Omental fat pad (tissue), 4 donors: ENCODE results near the gene CDH6. TPM values are rescaled to one million over a fixed set of nuclear protein-coding genes. Genes with fewer than 3 reads are reported as not detected.

Experiments
- ATAC-seq: fragments of 150-250 bp; one replicate; pipeline ENCODE4 v1.9.1; 2016; ENCODE audit warnings: mild to moderate bottlenecking, moderate library complexity; ENCODE audit not compliant: low FRiP score
- DNase-seq: peaks from one replicate; pipeline ENCODE4 v3.0.0-alpha.2; 2019; ENCODE audit warnings: low spot score
- CTCF ChIP-seq, 3 donors: fragments of 450-650 bp; IDR thresholded peaks; one replicate each; pipeline ENCODE4 v1.5.1; 2016 to 2017; ENCODE audit warnings: antibody characterized with exemption in 3 of 3, mild to moderate bottlenecking in 3 of 3, moderate library complexity in 2 of 3
- total RNA-seq, 4 donors: library from RNA; depleted of rRNA; stranded (reverse); fragments of >200 nt; gene quantifications; one replicate each; pipeline ENCODE4 v1.1.0, GENCODE V29; 2016

Gene CDH6
- total RNA-seq, 4 donors from 2014 or later: 7.0 to 34.7 (median 18.0) TPM

- no peak for TF ChIP-seq CTCF (IDR thresholded peaks at IDR 0.05)
- ATAC-seq: no peak
- DNase-seq: no peak
Measured at GRCh38 chr5:31273631-31274378, 80.3 kb downstream of the CDH6 start.

GRCh38 chr5:31280210-31280609, 86.7 kb downstream of the CDH6 start:
- TF ChIP-seq CTCF (IDR thresholded peaks at IDR 0.05): no peak
- no peak for ATAC-seq
- DNase-seq: no peak

DNA sequence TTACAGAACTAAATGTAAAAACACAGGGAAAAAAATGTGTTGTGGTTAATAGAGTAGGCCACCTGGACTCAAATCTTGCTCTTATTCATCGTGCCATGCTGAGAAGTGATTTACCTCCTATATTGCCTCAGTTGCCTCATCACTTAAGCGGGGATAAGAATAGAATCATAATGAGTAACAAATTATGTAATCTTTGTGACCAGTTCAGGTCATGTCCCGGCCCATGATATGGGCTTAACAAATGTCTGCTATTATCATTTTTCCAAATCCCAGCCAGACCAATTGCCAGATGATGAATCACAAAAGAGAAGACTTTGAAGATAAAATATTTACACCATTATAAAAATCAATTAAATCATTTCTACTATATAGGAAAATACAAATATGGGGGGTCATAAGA, 89.8 kb downstream of the CDH6 start:
- ATAC-seq (no peak), DNase-seq (no peak)
- TF ChIP-seq CTCF (IDR thresholded peaks at IDR 0.05): no peak

DNA sequence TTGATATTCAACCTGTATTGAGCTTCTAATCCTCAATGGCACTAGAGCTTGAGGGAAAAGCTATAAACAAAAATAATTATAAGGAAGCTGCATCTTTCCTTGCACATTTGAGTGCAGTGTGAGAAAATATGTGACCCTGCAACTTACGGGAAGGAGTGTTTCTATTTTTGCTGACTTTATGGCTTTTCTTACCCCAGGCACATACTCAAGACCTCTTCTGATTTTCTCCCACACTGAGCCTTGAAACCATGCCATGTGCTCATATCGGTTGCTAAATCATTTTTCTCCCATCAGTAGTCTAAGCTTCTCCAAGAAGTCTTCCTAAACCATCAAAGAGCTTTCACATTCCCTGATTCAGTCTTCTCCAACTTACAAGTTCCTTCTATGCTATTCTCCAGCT, 91.5 kb downstream of the CDH6 start:
- TF ChIP-seq CTCF (IDR thresholded peaks at IDR 0.05): no peak
- ATAC-seq: no peak
- no peak for DNase-seq

- DNase-seq (no peak), ATAC-seq (no peak)
- TF ChIP-seq CTCF (IDR thresholded peaks at IDR 0.05): no peak
Measured at GRCh38 chr5:31287985-31288384, 94.5 kb downstream of the CDH6 start.

GRCh38 chr5:31289429-31289828, 95.9 kb downstream of the CDH6 start:
- TF ChIP-seq CTCF (IDR thresholded peaks at IDR 0.05): no peak
- ATAC-seq: no peak
- no peak for DNase-seq

DNA sequence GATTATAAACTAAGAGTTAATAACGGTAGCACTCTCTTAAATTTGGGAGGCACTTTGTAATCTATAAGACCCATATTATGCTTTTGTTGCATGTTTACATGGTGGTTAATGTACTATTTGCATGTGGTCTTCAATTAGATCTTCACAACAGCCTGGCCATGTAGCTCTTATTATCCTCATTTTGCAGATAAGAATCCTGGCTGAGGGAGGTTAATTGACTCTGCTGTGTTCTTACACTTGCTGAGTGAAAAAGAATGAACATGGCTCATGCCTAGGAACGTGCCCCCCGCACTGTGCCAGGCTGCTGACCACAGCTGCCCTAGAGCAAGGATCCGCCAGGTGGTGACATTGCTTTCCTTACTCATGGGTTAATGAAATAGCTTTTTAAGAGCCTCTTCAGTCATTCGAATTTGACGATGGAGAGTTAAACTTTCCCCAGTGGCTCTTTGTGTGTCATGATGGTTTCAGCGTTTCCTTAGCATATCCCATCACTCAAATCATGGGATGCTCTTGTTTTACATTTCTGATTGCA, 97.9 kb downstream of the CDH6 start:
- no peak for TF ChIP-seq CTCF (IDR thresholded peaks at IDR 0.05)
- no peak for ATAC-seq
- no peak for DNase-seq
